H1 (cell line): ENCODE data around the gene DCLK1. TPM values are rescaled to one million over a fixed set of nuclear protein-coding genes. Genes with fewer than 3 reads are reported as not detected.

ENCODE experiments used
- ATF2 ChIP-seq: IDR thresholded peaks from 2 replicates; pipeline ENCODE4 v1.6.1; 2012; ENCODE audit warnings: low read length, inconsistent platforms
- BACH1 ChIP-seq: IDR thresholded peaks from 2 replicates; pipeline ENCODE4 v1.6.1; 2012; ENCODE audit warnings: low read length, improper control_type of control experiment
- CBX5 ChIP-seq: fragments of 300-800, 300-1000 bp; sonication (generic); IDR thresholded peaks from 2 replicates; pipeline ENCODE4 v1.7.1; 2016; ENCODE audit warnings: antibody characterized with exemption, low read length, low read depth
- CREB1 ChIP-seq: IDR thresholded peaks from 2 replicates; pipeline ENCODE4 v1.6.1; 2012; ENCODE audit warnings: inconsistent platforms
- CTBP2 ChIP-seq: IDR thresholded peaks from 2 replicates; pipeline ENCODE4 v1.7.0; 2011; ENCODE audit warnings: borderline replicate concordance, mild to moderate bottlenecking, moderate library complexity, mixed read lengths, low read length; ENCODE audit not compliant: insufficient read depth, insufficient read length
- EGR1 ChIP-seq: IDR thresholded peaks from 2 replicates; pipeline ENCODE4 v1.6.1; 2011; ENCODE audit warnings: low read depth, low read length, borderline replicate concordance
- EZH2 ChIP-seq: fragments of 200-600 bp; sonication (generic); IDR thresholded peaks from 2 replicates; pipeline ENCODE4 v1.7.1; 2012; ENCODE audit warnings: low read depth, mild to moderate bottlenecking, moderate library complexity, low read length, inconsistent platforms; ENCODE audit not compliant: severe bottlenecking
- GABPA ChIP-seq: IDR thresholded peaks from 2 replicates; pipeline ENCODE4 v1.6.1; 2011; ENCODE audit warnings: mild to moderate bottlenecking, low read length, moderate library complexity, borderline replicate concordance; ENCODE audit not compliant: insufficient read depth
- HDAC2 ChIP-seq, 2 experiments: fragments of 300-600 bp in 1 of 2; sonication (generic) in 1 of 2; IDR thresholded peaks; 2 replicates each; pipeline ENCODE4 v1.6.1; 2011 to 2012; ENCODE audit warnings: low read depth in 2 of 2, low read length in 2 of 2, mild to moderate bottlenecking in 2 of 2, moderate library complexity in 2 of 2, borderline replicate concordance in 1 of 2, inconsistent platforms in 1 of 2
- HDAC6 ChIP-seq: IDR thresholded peaks from one replicate; pipeline ENCODE4 v1.7.1; 2012; ENCODE audit warnings: low read depth, mild to moderate bottlenecking, inconsistent platforms, low read length, moderate library complexity
- JUND ChIP-seq: IDR thresholded peaks from 2 replicates; pipeline ENCODE4 v1.6.1; 2011; ENCODE audit warnings: mild to moderate bottlenecking, improper control_type of control experiment, low read length
- KDM5A ChIP-seq: fragments of 200-600 bp; IDR thresholded peaks from 2 replicates; pipeline ENCODE4 v1.7.1; 2012; ENCODE audit warnings: mild to moderate bottlenecking, low read length, inconsistent platforms, mixed read lengths
- MAFK ChIP-seq: IDR thresholded peaks from 2 replicates; pipeline ENCODE4 v1.6.1; 2012; ENCODE audit warnings: low read depth, mild to moderate bottlenecking, improper control_type of control experiment, low read length
- NANOG ChIP-seq: IDR thresholded peaks from 2 replicates; pipeline ENCODE4 v1.6.1; 2011; ENCODE audit warnings: low read length, low read depth, mild to moderate bottlenecking, inconsistent platforms; ENCODE audit not compliant: insufficient read depth, poor library complexity, severe bottlenecking
- POLR2A ChIP-seq, 2 experiments: IDR thresholded peaks; 1 replicate in 1 of 2; 2 replicates in 1 of 2; pipeline ENCODE4 v1.6.1; 2011; ENCODE audit warnings: low read depth in 2 of 2, low read length in 2 of 2, mild to moderate bottlenecking in 2 of 2; ENCODE audit errors: control extremely low read depth in 1 of 2
- RBBP5 ChIP-seq: IDR thresholded peaks from 2 replicates; pipeline ENCODE4 v1.7.1; 2012; ENCODE audit warnings: low read depth, mild to moderate bottlenecking, inconsistent platforms, low read length, moderate library complexity, borderline replicate concordance
- RXRA ChIP-seq: IDR thresholded peaks from 2 replicates; pipeline ENCODE4 v1.6.1; 2011; ENCODE audit warnings: low read depth, mild to moderate bottlenecking, low read length, moderate library complexity; ENCODE audit not compliant: insufficient read depth
- SIN3A ChIP-seq, 2 experiments: IDR thresholded peaks in 1 of 2; conservative IDR thresholded peaks in 1 of 2; 2 replicates each; pipeline ENCODE4 v1.6.1; 2011 to 2012; ENCODE audit warnings: low read length in 2 of 2, improper control_type of control experiment in 1 of 2, low read depth in 1 of 2, mild to moderate bottlenecking in 1 of 2
- SIRT6 ChIP-seq: IDR thresholded peaks from one replicate; pipeline ENCODE4 v1.7.1; 2012; ENCODE audit warnings: low read length, inconsistent platforms
- SP4 ChIP-seq: IDR thresholded peaks from 2 replicates; pipeline ENCODE4 v1.6.1; 2012; ENCODE audit warnings: low read length, inconsistent platforms
- SUZ12 ChIP-seq: fragments of 200-600 bp; sonication (generic); IDR thresholded peaks from 2 replicates; pipeline ENCODE4 v1.6.1; 2012; ENCODE audit warnings: mild to moderate bottlenecking, inconsistent platforms, low read length, moderate library complexity, mixed read lengths
- TAF1 ChIP-seq: IDR thresholded peaks from 2 replicates; pipeline ENCODE4 v1.6.1; 2011; ENCODE audit warnings: mild to moderate bottlenecking, low read depth, low read length
- TCF12 ChIP-seq: IDR thresholded peaks from 2 replicates; pipeline ENCODE4 v1.6.1; 2011; ENCODE audit warnings: low read depth, mild to moderate bottlenecking, low read length
- polyA plus RNA-seq, 7 experiments: library from polyadenylated mRNA; depleted of rRNA in 3 of 7; stranded (reverse) in 5 of 7; unstranded in 2 of 7; fragments of >200 nt in 5 of 7; fragments of 200-250 nt in 2 of 7; gene quantifications; 1 replicate in 5 of 7; 2 replicates in 1 of 7; 4 replicates in 1 of 7; pipeline versions ENCODE4 v1.2.1 to v1.2.3, GENCODE V29; 2011 to 2013; ENCODE audit warnings: missing spikeins in 2 of 7, mixed read lengths in 2 of 7
- total RNA-seq: library from RNA; stranded (reverse); fragmentation: NEBNext Ultra II Directional; extraction: Animal tissue kit (Norgen Biotek cat#: 25700); gene quantifications from 2 replicates; pipeline ENCODE4 v1.2.1, GENCODE V29; 2021

DCLK1 gene
- total and polyA plus RNA-seq, 2 of the 8 experiments (the other 6 are each of a cell fraction or from before 2014, with no cell fraction given), result 22.8 to 41.0 TPM

GRCh38 chr13:36130552-36131221, 495 bp downstream of the DCLK1 start (continued):
- no peak for TF ChIP-seq ATF2
- TF ChIP-seq RBBP5, result no peak
- TF ChIP-seq HDAC6, result no peak
- TF ChIP-seq GABPA, result no peak
- TF ChIP-seq KDM5A, result no peak
- TF ChIP-seq JUND, result no peak
- TF ChIP-seq CREB1, result no peak
- TF ChIP-seq SP4, result no peak
- no peak for TF ChIP-seq TCF12
- no peak for TF ChIP-seq TAF1
- no peak for TF ChIP-seq RXRA
- TF ChIP-seq POLR2A (IDR thresholded peaks at IDR 0.05; ENCODE audit: control extremely low read depth in 1 of 2, low read depth in 2 of 2, low read length in 2 of 2), result no peak
- TF ChIP-seq SIRT6, result no peak
- no peak for TF ChIP-seq NANOG
- peak; percentile 23; the same call in 1 of the 2 replicates for TF ChIP-seq SUZ12
- peak; percentile 5 to 75; a peak in 1 of 4 replicates for TF ChIP-seq SIN3A (conservative IDR thresholded peaks at IDR 0.05 in 1 of 2, IDR thresholded peaks at IDR 0.05 in 1 of 2; ENCODE audit: low read depth in 1 of 2, low read length in 2 of 2)
- TF ChIP-seq HDAC2 (IDR thresholded peaks at IDR 0.05; ENCODE audit: borderline replicate concordance in 1 of 2, low read depth in 2 of 2, low read length in 2 of 2), result 0 out of 4 replicates have a peak, but pooled peaks of 1 of the 2 experiments have one; percentile 65
- TF ChIP-seq CTBP2, result peak; percentile 28
- TF ChIP-seq BACH1, result no peak
- no peak for TF ChIP-seq EZH2
- no peak for TF ChIP-seq CBX5
- no peak for TF ChIP-seq MAFK
- TF ChIP-seq EGR1, result no peak
